Sigmoid colon (tissue), 4 donors: Measurements from ENCODE around the gene RP2.

ENCODE experiments used
- EP300 ChIP-seq, 4 donors: sonication (generic); formaldehyde crosslinking; IDR thresholded peaks; one replicate each; pipeline ENCODE4 v1.6.1; 2017; ENCODE audit warnings: antibody characterized with exemption in 4 of 4
- POLR2A ChIP-seq, 2 donors: fragments of 450-650 bp; IDR thresholded peaks; one replicate each; pipeline ENCODE4 v1.6.1; 2016; ENCODE audit warnings: antibody characterized with exemption in 2 of 2, mild to moderate bottlenecking in 2 of 2, moderate library complexity in 2 of 2
- POLR2AphosphoS5 ChIP-seq, 4 donors: sonication (generic); formaldehyde crosslinking; IDR thresholded peaks; one replicate each; pipeline ENCODE4 v1.6.1; 2017; ENCODE audit warnings: antibody characterized with exemption in 4 of 4
- TF ChIP-seq, protein P1 (sequence below), 4 experiments: fragments of 450-650 bp in 3 of 4; fragments of 200-600 bp in 1 of 4; IDR thresholded peaks; one replicate each; pipeline ENCODE4 v1.5.1; 2016 to 2019; ENCODE audit warnings: antibody characterized with exemption in 4 of 4, mild to moderate bottlenecking in 3 of 4, moderate library complexity in 2 of 4

DNA sequence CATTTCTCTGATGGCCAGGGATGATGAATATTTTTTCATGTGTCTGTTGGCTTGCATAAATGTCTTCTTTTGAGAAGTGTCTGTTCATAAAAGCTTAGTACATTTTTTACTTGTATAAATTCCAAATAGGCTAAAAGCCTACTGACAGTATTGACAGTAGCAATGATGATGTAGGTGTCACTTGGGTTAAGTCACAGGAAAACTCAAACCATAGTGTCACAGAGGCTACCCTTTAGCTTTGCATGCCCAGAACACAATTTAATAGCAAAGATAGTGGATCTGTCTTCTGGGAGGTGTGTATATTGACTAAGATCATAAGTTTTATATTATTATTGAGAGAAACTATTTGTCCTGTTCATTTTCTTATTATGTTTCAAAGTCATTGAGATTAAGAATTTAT, 8.1 kb downstream of the RP2 start:
- TF ChIP-seq, protein P1, sequence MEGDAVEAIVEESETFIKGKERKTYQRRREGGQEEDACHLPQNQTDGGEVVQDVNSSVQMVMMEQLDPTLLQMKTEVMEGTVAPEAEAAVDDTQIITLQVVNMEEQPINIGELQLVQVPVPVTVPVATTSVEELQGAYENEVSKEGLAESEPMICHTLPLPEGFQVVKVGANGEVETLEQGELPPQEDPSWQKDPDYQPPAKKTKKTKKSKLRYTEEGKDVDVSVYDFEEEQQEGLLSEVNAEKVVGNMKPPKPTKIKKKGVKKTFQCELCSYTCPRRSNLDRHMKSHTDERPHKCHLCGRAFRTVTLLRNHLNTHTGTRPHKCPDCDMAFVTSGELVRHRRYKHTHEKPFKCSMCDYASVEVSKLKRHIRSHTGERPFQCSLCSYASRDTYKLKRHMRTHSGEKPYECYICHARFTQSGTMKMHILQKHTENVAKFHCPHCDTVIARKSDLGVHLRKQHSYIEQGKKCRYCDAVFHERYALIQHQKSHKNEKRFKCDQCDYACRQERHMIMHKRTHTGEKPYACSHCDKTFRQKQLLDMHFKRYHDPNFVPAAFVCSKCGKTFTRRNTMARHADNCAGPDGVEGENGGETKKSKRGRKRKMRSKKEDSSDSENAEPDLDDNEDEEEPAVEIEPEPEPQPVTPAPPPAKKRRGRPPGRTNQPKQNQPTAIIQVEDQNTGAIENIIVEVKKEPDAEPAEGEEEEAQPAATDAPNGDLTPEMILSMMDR (IDR thresholded peaks at IDR 0.05) = no peak
- TF ChIP-seq POLR2A (IDR thresholded peaks at IDR 0.05) (no peak), POLR2AphosphoS5 (IDR thresholded peaks at IDR 0.05) (no peak), EP300 (IDR thresholded peaks at IDR 0.05) (no peak)
